Cortex of kidney (tissue), 1 donor: ENCODE measurements around the gene THAP4.
"Not testable (repeated sequence)": the region's sequence is repeated elsewhere in the genome, so short reads cannot be mapped to it uniquely, and the experiment has no call there.

ENCODE experiments used
- DNase-seq: peaks from one replicate; lab custom pipeline; 2025; lab: John Stamatoyannopoulos, UW

THAP4 gene

DNA sequence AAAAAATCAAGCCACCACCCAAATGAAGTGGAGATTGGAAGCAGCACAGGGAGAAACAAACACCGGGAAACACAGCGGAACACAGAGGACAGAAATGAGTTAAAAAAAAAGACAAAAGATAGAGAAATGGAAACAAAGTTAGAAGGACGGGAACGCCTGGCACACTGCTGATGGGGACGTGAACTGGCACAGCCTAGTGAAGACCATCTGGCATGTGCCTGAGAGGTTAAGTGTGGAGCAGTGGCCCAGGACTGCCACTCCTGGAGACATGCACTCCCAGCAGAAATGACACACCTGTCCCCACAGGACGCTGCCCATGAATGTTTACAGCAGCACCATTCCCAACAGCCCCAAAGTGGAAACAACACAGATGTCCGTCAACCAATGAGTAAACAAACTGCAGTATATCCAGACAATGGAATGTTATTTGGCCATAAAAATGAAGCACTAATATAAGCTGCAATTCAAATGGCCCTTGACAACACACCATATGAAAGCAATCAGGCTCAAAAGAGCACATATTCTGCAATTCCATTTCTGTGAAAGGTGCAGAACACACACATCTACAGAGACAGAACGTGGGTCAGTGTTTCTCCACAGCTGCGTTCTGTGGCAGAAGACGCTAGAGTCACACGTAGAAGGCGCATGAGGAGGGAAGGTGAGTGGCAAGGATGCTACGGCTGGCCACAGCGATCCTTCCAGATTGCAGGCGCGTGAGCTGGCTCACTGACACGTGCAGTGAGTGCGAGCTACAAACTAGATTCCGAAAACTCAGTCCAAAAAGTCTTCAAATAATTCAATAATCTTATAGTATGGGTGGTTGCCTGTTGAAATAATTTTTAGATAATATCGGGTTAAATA, 24.6 kb downstream of the THAP4 start:
- no peak for DNase-seq

DNA sequence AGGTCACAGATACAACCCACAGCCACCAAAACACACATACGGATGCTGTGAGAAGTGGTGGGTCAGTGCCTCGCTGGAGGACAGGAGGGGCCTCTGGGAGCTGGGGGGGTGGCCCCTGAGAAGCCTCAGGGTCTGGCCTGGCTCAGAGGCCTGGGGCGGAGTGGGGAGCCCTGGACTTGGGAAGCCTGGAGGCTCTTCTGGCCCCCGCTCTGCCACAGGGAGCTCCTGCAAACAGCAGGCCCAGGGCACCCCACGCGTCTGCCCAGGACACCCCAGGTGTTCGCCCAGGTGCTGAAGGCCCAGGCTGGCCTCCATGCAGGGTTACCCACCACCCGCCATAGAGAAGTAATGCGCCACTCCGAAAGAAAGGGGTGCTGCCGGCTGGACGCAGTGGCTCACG, 25.9 kb downstream of the THAP4 start:
- DNase-seq: no peak

DNA sequence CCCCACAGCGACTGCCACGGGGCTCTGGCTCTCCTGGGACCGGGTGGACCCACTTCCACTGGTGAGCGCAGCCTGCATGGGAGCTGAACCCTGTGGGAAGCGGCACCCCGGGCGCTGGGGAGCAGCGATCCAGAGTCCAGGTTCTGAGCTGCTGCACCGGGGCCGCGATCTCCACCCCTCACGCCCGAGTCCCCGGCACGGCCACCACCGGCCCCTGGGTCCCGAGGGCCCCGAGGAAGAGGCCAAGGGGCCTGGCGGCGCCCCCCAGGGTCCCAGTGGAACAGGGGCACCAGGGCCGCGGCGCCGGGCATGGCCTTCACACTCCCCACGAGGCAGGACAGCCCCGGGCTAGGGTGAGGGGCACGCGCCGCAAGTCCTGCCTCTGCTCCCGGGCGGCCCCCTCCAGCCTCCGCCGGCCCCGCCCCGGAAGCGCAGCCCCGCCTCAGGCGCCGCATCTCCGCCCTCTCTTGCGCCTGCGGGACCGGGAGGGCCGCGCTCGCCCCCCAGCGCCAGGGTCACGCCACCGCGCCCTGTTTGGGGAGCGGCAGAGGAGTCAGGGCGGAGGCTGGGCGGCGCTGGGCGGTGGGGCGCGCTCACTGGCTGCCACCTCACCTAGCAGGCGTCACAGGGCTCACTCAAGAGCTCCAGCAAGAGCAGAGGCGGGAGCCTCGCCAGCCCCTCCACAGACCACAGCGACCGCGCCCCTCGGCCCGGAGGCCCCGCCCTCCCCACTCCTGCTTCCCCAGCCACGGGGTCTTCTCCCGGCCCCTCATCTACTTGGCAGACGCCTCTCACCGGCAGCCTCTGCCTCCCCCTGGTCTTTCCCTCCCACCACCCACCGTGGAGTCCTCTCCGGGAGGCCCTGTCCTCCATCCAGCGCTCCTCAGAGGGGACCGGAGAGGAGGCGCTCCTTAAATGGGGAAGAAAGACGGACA, 26.8 kb downstream of the THAP4 start:
- no peak for DNase-seq

DNA sequence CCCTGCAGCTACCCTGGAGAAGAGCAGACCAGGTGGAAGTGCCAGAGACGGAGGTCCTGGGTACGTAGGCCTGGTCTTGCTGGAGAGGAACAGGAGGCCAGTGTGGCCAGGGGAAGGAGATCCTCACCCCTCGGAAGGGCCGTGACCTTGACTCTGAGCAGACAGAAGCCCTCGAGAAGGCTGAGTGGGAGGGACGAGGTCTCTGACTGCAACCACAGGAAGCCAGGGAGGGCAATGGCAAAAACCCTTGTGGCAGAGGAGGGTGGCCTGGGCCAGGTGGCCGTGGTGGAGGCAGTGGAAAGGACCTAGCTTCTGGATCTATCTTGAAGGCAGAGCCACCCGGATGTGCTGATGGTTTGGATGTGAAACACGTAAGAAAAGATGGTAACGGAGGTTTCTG, 28.1 kb downstream of the THAP4 start:
- DNase-seq: no peak

DNA sequence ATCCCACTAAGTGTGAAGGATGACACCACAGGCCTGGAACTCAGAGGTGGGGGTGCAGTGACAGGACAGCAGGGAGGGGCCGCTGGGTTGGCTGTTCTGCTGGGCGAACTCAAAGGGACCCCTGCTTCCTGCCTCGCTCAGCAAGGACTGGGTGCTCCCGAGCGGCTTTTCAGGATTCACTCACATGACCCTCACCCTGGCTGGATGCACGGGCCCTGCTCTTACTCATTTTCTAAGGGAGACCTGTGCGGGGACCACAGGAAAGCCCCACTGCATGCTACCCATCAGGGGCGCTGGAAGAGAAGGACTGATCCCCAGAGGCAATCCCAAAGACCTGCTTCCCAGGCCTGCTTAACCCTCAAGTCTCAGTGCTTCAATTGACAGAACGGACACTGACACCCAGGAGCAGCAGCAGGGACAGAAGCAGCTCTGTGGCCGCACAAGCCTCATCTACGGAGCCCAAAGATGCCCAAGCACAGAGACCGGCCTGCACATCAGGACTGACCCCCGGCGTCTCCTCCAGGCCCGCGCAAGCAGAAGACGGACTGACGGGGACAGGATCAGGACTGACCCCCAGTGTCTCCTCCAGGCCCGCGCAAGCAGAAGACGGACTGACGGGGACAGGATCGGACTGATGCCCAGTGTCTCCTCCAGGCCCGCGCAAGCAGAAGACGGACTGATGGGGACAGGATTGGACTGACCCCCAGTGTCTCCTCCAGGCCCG, 29.6 kb downstream of the THAP4 start:
- DNase-seq: no peak

DNA sequence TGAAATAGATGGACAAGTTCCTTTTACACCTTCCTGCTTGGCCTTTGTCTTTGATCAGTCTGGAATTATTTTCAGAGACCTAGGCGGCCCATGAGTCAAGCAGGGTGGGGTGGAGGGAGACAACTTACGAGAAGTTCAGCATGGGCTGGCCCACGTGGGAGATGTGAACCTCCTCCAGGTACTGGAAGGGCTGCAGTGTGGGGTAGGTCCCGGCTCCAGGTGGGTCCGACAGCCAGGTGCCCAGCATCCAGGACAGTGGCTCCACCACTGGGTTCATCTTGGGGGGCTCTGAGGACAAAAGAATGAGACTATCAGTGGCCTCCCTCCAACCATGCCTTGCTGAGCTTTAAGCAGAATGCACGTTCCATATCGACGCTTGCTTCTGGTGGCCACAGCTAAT, 30.8 kb downstream of the THAP4 start:
- no peak for DNase-seq

DNA sequence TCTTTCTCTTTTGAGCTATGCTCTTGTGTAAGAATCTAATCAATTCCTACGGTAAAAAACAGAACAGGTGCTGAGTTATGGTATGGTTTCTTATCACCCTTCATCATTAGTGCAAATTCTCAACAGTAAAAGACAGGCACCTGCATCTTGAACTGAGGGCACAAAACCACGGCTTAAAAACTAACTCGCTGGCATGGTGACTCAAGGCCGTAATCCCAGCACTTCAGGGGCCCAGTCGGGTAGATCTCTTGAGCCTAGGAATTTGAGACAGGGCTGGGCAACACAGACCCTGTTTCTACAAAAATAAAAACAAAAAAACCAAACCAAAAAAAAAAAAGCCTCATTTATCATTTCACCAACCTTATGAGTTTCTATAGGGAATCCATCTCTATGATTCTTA, 33.3 kb downstream of the THAP4 start:
- no peak for DNase-seq

DNA sequence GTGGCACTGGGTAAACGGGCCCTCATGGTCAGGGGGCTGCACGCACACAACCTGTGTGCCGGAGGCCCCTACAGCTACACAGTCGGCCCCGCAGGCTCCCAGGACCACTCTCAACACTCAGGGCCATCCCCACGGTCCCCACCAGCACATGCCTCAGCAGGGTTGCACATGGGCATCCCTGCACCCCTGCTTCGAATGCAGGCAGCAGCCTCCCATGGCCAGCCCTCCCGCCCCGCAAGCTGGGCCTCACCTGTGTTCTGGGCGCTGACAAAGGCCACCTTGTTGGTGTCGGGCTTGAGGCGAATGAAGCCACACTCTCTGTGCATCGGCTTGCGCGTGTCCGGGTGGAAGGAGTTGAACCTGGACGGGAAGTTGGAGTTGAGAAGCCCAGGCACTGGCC, 34.2 kb downstream of the THAP4 start:
- DNase-seq: no peak

DNA sequence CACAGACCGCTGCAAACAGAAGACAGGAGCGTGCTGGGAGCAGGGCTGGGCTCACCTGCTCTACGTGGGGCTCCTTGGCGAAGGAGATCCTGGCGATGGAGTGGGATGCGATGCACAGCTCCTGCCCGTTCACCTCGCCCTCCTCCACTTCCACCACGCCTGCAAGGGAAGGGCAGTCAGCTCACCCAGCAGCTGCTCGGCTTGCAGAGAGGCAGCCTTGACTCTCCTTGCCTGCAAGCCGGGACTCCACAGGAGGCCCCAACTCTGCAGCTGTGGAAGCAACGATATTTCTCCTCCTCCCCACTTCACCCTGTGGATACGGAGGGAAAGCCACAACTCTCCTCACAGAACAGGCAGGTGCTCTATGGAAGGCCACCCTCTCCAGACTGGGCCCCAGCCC, 35.1 kb downstream of the THAP4 start:
- no peak for DNase-seq

DNA sequence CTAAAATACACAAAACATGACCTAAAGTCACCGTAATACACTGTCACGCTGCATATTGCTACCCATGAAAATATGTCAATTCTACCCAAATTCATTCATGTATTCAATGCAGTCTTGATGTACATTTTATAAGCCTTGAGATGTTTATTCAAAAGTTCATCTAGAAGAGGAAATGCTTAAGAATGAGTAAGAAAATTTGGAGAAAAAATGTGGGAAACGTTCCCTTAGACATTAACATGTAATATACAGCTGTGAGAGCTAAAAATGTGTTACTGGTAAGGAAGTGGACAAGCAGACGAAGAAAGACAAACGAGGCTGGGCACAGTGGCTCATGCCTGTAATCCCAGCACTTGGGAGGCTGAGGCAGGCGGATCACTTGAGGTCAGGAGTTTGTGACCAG, 37.3 kb downstream of the THAP4 start:
- no peak for DNase-seq

DNA sequence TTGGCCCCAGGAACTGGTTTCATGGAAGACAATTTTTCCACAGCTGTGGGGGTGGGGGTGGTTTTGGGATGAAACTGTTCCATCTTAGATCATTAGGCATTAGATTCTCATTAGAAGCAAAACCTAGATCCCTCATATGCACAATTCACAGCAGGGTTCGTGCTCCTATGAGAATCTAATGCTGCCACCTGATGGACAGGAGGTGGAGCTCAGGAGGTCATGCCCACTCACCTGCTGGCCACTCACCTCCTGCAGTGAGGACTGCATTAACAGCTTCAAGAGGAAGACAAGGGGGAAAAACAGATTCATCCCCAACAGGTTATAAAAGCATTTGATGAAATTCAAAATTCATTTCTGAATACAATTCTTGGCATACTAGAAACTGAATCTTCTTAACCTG, 38.5 kb downstream of the THAP4 start:
- no peak for DNase-seq

DNA sequence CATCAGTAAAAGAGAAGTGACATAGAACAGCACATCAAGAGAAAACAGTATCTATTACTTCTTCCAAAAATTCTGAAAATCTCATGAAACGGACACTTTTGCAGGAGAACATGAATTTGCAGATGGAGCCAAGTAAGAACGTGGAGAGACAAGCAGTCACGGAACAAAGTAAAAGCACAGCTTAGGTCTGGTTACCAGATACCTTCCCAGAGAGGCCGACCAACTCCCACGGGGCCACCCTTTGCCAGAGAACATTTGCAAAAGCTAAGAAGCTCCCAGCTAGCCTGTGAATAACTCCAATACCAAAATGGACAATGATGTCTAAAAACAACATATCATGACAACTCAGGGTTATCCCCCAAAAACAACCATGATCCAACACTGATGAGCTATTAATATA, 38.9 kb downstream of the THAP4 start:
- no peak for DNase-seq

DNA sequence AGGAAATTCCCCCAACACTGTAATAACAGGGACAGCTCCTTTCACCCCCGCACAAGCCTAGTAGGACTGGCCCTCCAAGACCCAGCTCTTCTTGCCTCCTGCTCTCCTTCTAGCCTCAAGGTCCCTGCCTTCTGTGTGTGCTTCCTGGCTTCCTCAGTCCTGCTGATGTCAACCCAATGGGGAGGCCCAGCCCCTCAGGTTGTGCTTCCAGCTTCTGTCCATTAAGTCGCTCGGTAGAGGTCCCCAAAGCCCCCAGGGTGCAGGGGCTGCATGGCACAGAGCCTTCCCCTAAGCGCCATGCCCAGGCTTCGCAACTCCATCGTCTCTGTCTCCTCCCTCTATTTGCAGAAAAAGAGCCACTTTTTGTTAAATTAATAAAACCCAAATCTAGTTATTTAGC, 39.4 kb downstream of the THAP4 start:
- no peak for DNase-seq

DNA sequence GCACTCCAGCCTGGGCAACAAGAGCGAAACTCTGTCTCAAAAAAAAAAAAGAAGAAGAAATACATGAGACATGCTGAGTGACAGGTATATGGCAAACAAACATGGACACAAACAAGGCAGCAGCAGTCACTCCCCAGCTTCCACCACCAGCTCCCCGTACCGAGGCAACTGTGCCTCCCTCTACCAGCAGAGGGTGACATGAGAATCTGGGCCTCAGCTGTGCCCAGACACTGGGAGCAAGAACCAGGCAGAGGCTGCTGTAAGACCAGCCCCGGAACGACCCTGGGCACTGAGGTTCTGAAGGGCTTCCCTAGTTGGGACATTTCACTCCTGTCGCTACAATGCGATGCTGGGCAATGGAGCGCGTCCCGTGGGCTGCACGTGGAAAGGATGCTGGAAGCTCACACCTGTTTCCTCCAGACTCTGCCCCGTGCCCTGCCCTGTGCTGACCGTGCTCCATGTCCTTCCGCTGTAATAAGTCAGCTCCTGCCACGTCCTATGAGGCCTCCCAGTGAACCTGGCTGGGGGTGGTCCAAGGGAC, 41.3 kb downstream of the THAP4 start:
- DNase-seq: no peak

DNA sequence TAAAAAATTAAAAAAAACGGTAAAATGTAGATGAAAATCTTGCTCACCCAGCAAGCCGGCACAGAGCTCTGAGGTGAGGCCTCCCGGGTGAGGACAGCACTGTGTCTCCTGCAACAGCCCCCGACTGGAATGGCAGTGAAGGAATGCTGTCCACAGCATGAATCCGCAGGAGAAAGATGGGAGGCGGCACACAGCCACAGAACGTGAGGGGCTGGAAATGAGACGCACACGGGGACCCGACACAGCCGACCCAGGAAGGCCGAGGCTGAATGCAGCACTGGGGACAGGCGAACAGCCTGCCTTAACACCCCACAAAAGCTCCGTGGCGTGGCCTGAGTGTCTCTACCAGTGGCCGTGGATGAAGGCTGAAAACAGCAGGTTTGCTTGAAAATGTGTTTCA, 43.7 kb downstream of the THAP4 start:
- no peak for DNase-seq

DNA sequence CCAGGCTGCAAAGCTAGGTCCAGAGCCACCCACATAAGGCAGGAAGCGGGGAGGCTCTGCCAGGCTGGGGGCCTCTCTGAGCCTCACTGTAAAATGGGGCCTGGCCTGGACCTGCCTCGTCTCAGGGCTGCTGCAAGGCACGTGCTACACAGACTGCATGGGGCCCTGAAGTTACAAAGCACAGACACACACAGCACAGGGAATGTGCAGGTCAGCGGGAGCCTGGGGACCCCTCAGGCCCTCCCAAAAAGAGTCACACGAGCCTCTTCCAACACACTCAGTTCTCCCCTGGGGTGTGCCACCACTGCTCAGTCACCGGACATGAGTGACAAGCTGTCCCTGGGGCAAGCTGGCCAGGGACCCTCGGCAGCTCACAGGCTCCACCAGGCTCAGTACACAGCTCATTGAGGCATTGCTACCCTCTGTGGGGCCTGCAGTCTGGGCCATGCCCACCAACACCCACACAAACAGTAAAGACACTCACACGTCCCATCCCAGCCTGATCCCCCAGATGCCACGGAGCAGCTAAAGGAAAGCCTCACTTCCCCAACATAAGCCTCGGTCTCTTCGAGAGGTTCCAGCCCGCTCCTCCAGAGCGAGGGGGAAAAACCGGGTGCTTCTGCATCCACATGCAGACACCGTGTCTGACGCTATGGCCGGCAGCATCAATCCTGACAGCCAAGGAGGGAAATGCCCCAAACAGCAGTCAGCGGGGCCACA, 44.7 kb downstream of the THAP4 start:
- no peak for DNase-seq

DNA sequence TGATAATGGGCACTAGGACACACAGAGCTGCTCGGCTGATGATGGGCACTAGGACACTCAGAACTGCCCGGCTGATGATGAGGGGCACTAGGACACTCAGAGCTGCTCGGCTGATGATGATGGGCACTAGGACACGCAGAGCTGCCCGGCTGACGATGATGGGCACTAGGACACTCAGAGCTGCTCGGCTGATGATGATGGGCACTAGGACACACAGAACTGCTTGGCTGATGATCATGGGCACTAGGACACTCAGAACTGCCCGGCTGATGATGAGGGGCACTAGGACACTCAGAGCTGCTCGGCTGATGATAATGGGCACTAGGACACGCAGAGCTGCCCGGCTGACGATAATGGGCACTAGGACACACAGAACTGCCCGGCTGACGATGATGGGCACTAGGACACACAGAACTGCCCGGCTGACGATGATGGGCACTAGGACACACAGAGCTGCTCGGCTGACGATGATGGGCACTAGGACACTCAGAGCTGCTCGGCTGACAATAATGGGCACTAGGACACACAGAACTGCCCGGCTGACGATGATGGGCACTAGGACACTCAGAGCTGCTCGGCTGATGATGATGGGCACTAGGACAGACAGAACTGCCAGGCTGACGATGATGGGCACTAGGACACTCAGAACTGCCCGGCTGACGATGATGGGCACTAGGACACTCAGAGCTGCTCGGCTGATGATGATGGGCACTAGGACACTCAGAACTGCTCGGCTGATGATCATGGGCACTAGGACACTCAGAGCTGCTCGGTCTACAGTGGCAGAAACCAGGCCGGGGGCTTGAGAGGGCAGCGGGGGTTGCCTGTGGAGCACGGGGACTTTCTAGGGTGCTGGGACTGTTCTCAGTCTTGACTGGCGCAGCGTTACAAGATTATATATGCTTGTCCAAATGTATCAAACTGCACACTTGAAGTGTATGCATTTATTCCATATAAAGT, 46.2 kb downstream of the THAP4 start:
- not testable (repeated sequence) for DNase-seq

DNA sequence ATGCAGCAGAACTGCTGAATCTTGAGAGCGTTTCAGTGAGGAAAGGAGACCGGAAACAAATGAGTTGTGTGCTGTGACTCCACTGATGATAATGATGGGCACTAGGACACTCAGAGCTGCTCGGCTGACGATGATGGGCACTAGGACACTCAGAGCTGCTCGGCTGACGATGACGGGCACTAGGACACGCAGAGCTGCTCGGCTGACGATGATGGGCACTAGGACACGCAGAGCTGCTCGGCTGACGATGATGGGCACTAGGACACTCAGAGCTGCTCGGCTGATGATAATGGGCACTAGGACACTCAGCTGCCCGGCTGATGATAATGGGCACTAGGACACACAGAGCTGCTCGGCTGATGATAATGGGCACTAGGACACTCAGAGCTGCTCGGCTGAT, 47.1 kb downstream of the THAP4 start:
- DNase-seq: not testable (repeated sequence)

DNA sequence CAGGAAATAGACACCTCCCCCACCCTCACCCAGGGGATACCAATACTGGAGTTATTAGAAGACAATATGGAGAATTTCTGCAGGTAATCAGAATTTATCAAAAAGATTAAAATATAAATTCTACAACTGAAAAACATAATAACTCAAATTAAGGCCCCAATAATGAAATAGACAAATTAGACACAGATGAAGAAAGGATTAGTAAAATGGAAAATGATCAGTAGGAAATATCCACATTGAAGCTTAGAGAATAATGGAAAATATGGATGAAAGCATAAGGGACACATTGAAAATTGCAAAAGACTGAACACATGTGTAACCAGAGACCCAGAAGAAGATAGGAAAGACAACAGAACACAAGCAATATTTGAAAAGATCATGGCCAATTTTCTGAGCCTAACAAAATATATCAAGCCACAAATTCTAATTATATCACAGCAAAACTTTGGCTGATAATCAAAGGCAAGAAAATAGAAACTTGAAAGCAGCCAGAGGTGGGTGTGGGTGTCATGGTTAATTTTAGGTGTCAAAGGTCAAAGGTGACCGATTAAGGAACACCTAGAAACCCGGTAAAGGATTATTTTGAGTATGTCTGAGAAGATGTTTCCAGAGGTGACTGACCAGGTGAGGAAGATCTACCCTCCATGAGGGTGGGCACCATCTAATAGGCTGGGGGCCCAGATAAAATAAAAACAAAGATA, 50.2 kb downstream of the THAP4 start:
- DNase-seq: no peak

DNA sequence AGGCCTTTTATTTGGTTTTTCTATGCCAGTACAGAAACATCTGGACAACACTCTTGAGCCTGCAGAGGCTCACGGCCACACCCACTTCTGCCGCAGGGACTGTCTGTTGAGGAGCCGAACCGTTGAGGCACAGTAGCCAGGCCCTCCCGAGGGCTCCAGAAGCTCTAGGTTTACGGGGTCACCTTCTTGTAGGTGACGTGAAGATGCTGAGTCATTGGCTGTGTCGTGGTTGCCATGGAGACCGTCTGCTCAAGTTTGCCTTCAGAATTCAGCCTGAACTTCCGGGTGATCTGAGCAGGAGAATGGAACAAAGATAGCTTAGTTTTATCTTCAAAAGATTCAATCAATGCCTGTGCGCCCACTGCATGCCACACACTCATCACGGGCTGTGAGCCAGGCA, 52.5 kb downstream of the THAP4 start:
- DNase-seq: no peak
